ENCODE results near the gene ARHGAP26.

Gene ARHGAP26

GRCh38 chr5:142815469-142815868, 45.3 kb downstream of the ARHGAP26 start:
- no peak for DNase-seq

- DNase-seq: no peak
Measured at GRCh38 chr5:142816531-142817430, 46.6 kb downstream of the ARHGAP26 start.

DNA sequence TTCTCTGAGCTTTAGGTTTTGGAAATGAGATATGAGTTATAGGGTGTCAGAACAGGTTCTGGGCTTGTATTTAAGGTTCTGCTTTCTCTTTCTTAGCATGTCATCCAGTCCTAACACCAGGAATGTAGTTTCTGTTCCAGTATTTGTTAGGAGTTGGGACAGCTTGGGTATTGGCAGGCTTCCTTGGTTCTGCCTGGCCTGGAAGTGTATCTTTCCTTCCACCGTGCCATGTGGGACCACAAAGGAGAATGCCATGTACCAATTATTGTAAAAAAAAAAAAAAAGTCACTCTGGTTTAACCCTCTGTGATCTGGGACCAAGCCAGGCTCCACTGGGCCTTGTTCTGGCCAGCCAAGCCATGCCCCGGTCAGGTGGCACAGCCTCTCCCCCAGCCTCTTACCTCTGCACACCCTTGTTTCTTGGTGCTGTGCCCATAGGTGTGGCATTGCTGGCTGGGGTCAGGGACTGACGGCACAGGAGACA, 47.8 kb downstream of the ARHGAP26 start:
- DNase-seq: no peak

DNA sequence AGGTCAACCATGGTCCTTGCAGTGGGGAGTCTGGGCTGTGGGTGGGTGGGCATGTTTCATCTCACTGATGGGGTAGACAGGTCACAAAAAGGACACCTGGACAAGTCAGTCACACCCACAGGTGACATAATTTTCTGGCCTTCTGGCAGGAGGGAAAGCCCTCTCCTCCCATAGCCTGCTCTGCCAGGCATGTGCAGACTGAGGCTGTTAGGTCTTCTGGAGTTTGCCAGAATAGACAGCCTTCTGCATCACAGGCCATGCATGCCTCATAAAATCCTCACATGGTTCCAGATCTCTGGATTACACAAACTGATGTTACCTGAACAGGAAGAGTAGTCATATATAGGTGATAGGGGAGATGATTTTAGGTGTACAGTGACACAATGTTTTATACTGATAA, 49.1 kb downstream of the ARHGAP26 start:
- no peak for DNase-seq

DNA sequence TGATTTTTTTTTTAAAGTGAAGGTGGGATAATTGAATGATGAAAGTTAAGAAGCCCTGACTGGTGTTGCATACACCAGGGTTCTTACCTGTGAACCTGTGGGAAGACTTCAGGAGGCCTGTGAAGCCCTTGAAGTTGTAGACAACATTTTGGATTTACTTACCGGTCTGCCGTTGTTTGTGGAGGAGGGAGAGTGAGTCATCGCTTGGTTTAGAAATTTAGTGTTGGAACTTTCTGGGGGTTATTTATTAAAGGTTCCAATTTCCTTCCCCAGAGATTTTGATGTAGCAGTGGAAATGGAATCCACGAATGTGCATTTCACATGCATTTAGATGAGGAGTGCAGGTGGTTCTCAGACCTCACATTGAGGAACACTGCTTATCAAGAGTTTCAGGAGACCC, 49.6 kb downstream of the ARHGAP26 start:
- DNase-seq: no peak

- no peak for DNase-seq
Measured at GRCh38 chr5:142820447-142820846, 50.3 kb downstream of the ARHGAP26 start.

DNA sequence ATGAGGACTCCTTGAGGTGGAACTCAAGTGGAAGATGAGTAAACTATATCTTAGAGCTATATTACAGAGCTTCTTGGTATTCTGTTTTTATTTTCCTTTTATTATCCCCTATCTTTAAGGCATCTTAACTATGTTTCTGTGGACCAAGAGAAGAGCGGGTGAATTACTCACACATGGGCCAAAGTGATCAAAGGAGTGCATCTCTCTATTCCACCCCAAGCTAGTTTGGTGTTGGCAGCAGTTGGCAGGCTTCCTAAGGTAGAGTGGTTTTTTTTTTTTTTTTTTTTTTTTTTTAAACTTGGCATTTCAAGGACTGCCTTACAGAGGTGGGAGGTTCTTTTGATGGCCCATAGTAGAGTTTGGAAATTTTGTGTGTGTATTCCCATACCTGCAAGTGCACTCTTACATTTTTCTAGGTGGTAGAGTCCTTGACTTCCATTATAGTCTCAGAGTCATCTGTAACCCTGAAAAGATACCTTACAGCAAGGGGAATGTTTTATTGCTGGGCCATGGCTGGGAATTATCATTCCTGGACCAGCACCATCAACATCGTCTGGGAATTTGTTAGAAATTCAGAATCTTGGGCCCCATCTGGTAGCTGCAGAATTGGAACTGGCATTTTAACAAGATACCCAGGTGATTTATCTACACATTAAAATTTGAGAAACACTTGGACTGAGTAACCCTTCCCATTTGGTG, 51.0 kb downstream of the ARHGAP26 start:
- no peak for DNase-seq

GRCh38 chr5:142821733-142822487, 51.7 kb downstream of the ARHGAP26 start:
- no peak for DNase-seq

- no peak for DNase-seq
Measured at GRCh38 chr5:142823126-142823525, 52.9 kb downstream of the ARHGAP26 start.

DNA sequence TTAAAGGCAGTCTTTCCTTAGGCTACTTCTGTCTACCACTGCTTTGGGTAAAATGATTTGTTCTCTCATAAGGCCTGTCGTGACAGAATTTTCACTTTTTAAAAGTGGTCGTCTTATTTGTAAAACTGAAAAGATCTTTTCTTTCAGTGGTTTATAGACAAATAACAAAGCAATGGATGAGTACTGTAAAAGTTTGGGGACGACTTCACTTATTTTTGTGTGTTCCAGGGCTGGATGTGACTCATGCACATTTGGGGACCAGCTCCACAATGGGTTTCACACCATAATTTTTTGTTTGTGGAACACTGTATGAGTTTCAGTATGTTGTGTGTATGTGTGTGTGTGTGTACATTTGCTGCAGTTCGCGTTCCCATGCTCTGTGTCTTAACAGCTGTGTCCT, 53.6 kb downstream of the ARHGAP26 start:
- DNase-seq: no peak

DNA sequence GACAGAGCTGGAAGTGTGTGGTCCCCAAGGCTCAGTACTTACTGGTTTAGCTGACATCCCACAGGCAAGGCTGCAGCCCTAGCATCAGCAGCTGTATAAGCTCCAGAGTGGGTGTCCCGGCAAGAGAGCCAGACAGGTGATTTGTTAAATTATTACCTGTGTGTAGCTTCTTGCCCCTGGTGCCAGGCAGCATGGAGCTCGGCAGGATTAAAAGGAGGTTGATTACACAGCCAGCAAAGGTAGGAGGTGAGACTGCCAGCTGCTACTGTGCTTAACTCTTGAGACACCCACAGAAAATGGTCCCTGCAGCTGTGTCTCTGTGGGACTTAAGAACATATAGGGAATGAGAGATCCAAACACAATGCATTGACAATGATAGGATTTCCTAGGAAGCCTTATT, 54.2 kb downstream of the ARHGAP26 start:
- DNase-seq: no peak

DNA sequence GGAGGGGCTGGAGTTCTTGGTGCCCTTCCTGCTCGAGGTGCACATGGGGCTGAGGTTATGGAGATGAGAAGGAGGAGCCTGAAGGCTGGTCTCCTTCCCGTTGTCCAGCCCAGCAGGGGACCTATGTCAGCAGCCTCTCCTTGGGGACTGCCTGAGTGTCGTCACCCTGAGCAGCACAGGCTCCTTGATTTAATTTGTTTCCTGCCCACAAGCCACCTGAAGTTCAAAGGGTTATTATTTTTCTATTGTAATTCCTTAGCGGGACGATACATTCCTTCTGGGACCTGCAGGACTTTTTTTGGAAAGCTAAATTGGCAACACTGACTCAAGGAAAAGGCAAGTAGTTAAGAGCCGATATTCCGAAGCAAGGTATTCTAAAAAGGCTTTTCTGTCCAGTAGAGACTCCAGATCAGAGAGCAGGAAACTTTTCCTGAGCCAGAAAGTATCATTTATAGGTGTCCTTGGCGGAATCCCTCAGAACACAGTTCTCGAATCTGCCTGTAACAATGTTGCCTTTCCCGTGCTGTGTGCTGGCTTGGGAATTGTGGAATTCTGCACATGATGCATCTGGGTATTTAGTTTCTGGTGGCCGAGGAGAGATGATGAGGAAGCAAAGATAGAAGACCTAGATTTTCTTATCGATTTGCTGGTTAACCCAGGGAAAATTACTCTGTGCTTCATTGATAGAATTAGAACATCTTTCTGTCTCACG, 55.4 kb downstream of the ARHGAP26 start:
- no peak for DNase-seq

GRCh38 chr5:142826093-142826492, 55.9 kb downstream of the ARHGAP26 start:
- DNase-seq: no peak

DNA sequence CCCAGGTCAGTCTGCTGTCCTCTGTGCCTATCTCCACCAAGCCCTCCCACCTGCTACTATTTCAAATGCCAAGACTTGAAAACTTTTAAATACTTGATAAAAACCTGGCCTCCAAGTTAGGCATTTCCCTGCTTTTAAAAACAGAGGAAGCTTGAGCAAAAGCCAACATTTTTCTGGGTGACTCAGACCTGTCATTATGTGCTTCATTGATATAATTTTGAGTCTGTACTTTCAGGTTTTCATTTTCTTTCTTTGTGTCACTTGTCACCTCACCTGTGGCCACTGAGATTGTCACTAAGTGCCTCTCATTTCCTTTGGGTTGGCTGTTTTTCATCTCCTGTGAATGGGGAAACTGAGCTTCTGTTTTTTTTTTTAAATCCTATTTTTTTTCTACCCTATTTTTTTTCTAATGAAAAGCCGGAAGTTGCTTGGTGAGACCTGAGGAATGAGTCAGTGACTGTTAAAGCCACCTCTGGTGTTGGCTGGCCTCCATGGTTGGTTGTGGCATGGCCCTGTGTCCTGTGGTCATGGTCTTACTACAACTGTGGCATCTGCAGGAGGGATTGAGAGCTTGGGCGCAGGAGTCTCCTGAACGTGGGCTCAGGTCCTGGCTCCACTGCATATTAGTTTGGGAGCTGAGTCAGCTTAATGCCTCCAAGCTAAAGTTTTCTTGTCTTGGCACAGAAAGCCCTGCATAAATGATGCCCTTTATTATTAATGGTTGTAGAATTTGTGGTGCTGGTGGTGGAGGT, 56.7 kb downstream of the ARHGAP26 start:
- DNase-seq: no peak

- no peak for DNase-seq
Measured at GRCh38 chr5:142827934-142828576, 57.9 kb downstream of the ARHGAP26 start.

DNA sequence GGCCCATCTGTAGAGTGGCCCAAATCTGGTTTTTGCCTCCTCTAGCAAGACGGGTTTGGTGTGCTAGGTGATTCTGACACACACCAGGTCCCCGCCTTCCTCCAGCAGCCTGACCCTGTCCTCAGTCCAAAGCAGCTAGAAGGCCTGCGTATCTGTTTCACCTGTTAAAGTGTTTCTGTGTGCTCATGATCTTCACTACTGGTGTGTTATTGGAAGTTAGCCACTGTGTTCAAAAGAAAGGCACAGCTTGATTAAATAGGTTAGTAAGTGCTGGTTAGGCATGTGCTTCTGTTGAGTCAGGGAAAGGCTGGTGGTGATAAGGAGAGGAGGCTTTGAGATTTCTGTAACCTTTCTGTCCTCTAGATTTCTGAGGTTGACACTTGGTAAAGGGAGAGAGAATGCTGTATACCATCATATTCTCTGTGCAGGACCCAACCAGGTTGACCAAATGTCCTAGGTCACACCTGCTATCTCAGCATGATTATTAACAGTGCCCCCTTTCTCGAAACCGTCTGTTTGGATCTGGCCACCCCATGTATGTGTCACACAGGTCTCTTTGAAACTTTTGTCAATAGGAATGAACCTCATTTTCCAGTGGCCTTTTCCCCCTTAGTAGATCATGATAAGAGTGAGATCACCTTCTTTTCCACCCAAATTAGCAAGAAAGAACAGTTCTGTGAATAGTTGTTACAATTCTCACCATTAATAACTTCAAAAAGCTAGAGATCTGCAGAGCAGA, 58.8 kb downstream of the ARHGAP26 start:
- no peak for DNase-seq

DNA sequence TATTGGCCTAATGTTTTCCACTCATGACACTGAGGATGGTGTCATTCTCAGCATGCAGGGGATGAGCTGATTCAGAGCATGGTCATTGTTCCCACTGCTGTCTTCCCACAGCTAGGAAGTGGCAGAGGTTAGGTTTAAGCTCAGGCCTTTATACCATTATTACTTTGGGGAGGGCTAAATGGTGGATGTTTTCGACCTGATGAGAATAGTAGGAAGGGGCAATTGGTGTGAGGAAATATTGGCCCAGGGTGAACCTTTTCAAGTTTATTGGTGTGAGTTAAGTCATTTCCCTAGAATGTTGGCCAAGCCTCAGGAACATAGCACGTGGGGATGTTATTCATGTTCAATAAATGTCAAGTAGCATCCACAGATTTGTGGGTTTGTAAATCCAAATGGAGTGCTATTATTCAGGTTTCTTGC, 59.6 kb downstream of the ARHGAP26 start:
- DNase-seq: no peak

GRCh38 chr5:142830241-142831008, 60.2 kb downstream of the ARHGAP26 start:
- no peak for DNase-seq

DNA sequence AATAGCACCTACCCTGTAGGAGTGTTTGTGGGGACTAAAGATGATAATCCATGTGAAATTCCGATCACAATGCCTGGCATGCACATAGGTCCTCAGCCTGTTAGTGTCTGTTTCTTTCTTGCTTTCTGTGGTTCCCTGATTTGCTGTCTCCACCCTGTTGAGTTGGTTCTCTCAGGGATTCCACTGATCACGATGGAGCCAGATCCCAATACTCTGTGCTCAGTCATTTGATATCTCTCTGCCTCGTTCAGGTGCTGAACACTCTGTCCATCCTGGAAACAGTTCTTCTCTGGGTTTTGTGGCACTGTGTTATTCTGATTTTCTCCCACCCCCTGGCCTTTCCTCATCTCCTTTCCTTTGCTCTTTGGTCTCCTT, 60.8 kb downstream of the ARHGAP26 start:
- no peak for DNase-seq

DNA sequence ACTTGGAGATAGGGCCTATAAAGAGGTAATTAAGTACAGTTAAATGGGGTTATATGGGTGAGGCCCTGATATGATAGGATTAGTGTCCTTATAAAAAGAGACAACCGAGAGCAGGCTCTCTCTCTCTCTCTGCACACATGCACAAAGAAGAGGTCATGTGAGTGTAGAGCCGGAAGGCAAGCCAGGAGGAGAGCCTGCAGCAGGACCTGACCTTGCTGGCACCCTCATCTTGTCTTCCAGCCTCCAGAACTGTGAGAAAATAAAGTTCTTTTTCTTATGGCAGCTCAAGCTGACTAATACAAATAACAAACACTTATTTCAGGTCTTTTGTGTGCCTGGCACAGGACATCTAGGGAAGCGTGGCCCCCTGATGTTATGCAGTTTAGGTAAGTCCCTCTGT, 62.1 kb downstream of the ARHGAP26 start:
- no peak for DNase-seq
